GM21390 (cell line): ENCODE results near the gene HDAC9.

Experiments
- ATAC-seq: cut with Tn5 transposase; IDR thresholded peaks from one replicate; pipeline ENCODE4 v1.9.1; 2021; ENCODE audit not compliant: unreplicated experiment

Gene HDAC9

DNA sequence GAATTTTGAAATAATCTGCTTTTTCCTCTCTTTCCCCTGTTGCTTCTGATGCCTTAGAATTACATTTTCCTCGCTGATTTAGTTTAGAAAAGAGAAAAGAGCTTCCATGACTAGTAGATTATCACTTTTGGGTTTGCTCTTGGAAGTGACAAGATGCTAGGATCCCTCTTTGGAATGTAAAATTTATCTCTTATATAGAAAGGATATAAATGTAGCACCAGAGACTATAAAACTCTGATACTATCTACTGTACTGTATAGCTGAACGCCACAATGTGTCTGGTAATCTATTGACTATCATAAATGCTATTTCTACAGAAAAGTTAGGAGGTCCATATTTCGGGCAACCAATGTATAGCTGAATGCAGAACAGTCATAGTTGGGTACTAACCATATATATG, 1.1 kb upstream of the HDAC9 start:
- ATAC-seq, result no peak

DNA sequence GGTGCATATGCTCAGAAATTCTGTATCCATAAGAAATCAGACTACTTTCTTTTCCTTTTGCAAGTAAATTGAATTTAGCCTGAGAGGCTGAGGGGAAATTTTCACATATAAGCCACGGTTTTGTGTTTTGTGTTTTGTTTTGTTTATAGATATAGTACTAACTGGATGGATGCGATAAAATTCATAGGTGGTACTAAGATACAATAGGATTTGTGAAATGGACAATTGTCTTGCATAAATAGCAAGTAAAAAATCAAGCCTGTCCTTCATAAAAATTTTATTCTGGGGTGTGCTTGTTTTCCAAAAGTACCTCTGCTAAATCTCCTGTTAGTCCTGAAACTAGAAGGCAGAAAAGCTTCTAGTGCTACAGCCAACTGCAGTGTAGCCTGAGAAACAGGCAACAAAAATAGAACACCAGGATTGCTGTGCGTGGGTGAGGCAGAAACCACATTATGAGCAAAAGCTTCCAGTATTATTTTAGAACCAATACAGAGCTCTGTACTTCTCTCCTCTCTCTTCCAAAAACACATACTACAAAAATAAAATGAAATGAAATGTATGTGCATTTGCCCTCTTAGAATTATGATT, 634 bp upstream of the HDAC9 start:
- ATAC-seq, result peak; percentile 40

DNA sequence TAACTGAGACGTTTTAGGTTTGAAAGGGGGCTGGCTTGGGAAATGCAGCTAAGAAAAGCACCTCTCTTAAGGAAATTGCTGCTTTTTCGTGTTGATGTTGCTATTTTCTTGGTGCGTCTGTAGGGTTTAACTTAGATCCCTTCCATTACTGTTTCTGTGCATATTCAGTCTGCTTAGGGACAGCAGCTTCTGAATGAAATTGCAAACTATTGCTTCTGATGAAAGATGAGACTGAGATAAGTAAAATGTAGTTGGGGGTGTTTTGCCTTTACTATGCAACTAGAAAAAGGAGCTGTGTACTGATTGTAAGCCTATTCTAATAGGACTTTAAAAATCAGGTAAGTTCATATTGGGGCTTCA, 772 bp downstream of the HDAC9 start:
- ATAC-seq, result peak; percentile 1

DNA sequence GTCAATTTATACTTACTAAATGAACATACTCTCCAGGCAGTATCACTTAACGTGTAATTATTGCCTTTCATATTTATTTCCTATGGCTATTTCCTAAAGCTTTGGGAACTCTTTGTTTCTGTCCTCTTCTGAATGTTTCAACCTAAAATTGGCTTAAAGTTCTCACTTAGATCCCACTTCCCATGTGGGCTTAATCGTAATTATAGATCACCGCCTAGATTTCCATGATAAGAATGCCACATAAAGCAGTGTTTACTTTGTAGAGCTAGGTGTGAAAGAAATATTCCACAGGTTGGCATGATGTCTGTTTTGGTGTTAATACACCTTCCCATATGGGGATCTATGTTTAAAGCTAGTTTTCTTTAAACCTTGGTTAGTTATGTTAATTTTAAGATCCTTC, 1.5 kb downstream of the HDAC9 start:
- ATAC-seq, result no peak

DNA sequence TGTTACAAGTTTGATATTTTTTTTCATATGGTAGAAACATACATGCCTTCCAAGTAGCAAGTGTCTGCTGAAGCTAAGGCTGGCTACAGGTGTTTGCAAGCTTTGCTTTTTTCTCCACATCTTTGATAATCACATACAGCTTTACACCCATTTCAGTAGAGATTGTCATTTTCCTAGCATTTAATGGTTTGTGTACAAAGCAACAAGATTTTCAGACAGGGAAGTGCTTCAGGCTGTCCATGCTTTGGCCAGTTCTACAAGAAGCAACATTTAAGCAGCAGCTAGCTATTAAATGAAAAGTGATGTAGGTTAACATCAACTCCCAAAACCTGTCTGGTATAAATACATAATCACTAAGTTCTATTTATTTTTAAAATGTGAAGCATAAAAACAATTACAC, 2.3 kb downstream of the HDAC9 start:
- ATAC-seq, result no peak

DNA sequence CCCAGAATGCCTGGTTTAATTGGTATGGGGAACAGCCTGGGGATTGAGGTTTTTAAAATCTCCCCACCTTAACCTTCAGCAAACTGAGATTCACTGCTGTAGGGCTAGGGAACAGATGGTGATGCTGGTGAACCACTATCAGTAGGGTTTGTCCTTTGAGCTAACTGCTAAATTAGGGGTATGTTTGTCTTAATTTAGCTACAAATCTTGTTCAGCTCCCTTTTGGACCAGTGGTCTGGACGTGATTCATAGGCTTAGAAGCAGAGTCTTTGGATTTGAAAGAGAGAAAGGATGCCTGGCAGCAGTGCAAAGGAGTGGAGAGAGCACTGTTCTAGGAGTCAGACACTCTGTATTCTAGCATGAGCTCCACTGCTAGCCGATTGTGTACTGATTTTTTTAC, 2.8 kb downstream of the HDAC9 start:
- ATAC-seq, result no peak

DNA sequence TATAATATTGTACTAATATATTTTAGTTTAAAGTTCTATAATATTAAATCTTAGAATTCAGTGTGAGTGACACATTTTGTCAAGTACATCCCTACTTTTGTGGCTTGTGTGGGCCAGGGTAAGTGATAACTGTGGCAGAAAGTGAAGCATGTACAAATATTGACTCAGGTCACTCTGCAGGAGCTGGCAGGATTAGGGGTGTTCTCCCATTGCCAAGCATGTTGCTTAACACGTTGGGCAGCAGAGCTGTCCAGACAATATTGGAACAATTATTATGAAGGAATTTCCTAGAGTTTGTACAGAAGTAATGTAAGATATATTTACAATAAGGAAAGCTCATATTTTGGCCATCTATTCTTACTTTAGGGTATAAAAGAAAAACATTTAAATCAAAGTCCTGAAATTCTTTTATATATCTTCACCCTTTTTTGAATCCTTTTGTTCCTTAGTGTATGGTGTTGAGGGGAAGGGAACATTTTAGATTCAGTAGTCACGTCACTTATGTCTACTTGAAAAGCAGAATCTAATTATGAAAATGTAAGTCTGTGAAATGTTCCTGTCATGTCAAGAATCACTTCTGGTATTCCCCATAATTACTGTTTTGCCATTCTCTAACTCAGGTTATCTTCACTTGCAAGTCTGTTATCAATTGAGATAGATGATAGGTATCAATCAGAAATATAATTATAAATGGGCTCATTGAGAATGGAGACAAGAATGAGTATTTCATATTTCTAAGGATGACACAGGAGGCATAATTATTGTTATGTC, 4.0 kb downstream of the HDAC9 start:
- ATAC-seq, result no peak

DNA sequence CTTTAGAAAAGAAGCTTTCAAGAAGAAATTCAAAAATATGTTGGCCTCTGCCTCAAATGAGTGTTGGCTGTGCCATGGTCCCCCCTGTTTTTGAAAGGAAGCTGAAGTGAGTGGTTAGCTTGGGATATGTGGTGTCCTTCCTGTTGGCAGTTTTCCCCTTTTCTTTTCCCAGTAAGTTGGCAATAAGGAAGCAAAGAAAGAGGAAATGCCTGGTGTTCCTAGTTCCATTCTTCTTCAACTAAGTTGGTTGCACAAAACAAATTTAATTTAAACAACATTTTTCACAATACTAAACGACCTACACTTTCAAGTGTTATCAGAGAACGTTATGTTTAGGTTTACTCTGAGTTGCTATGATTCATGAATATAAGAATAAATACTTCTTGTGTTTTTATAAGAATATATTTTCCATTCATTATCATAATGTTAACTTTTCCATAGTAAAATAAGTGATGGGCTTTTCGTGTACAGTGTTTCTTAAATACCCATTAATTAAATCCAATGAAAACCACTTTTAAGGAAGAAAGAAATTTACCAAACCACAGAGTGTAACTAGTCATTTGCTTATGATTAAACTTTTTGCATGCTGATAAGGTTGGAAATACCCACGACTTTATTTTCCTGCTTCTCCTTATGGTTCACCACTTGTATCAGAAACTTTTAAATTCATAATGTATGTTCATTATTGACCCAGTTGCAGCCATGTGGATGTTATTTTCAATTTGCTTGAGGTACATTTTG, 7.7 kb downstream of the HDAC9 start:
- ATAC-seq, result no peak

DNA sequence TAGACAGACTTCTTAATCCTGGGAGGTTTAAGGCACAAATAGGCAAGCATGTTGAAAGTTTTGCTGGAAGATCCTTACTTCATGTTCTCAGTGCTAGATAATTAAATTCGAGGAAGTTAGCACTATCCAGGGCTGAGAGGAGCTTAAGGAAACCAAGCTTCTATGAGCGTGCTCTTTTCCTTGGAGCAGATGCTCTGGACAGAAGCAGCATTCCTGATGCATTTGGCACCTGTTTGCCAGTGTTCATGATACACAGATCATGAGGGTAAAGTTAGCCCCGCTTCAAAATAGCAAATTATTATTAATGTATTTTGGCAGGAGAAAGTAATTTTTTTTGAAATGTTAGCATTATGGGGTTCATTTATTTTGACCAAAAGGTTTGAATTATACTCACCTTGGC, 9.4 kb downstream of the HDAC9 start:
- ATAC-seq, result no peak

DNA sequence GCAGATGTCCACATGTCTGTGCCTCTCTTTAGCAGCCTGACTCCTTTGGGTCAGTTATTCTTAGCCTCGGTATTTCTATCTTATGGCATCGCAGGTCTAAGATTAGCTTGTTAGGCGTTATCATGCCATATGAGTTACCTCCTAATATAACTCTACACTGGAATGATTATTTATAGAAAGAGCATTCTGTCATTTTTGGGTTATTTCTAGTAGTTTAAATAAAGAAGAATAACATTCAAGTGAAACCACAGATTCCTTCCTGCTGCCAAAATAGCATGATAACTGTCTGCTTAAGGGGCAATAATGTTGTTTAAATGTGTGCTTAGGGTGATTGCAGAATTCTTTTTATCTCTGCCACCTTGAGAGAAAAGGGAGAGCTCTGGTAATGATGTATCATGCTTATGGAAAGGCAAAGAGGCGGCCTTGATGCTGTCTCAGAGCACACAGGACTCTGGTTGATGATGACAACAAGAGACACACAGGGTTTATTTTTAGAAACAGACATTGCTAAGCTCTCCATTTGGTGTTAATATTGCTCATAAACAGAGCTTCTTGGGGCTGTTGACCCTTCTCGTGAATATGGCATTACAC, 10.4 kb downstream of the HDAC9 start:
- peak; percentile 45 for ATAC-seq

DNA sequence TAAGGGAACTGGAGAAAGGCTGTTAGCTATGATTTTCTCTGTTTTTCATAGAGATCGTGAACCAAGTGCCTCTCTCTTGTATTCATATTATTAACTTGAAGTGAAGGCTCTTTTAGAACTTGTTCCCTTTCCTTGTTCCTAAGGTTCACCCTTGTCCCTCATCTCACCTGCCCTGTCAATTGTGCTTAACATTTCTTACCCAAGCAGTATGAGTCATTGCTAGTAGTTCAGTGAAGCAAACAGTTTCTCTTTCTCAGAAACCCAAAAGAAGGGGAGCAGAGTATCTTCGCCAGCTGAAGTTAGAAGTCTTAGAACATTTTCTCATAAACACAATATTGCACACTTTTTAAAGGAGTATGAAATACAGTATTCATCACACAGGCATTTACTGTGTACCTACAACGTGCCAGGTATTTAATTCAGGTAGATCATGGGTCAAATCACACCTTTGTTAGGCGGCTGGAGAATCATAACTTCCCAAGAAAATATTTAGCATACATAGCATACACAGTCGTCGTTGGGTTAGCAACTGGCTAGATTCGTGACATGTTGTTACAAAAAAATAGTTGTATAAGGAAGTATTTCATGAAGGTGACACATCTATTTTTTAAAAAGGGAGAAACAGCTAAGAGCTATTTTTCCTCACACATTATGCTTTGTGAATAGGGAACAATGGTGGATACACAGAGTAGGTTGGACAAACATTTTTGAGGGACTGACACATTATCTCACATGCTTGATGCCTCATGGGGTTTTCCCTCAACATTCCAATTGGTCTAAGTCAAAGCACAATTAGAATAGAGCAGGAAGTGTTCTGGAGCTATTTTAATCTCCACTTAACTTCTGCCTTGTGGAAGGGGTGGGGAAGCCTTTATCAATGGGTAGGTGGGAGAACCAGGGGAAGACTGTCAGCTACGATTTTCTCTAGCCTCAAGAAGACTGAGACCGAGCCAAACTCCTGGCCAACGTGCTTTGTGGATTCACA, 13.2 kb downstream of the HDAC9 start:
- ATAC-seq, result peak; percentile 82

DNA sequence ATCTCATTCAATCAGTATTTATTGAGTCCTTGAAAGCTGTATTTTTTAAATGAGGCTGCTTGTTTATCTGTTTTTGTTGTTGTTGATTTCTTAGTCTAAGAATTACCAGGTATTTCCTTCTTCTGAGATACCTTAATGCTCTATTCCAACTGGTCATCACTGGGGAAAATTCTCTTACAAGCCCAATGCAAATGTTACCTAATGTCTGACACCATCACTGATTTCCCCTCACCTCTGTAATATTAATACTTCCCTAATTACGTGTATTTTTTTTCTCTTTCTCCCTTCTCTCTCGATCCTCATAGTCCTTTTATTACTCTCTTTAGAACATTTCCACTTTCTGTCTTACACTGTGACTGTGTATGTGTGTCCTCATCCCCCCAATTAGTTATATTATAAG, 13.9 kb downstream of the HDAC9 start:
- peak; percentile 10 for ATAC-seq

DNA sequence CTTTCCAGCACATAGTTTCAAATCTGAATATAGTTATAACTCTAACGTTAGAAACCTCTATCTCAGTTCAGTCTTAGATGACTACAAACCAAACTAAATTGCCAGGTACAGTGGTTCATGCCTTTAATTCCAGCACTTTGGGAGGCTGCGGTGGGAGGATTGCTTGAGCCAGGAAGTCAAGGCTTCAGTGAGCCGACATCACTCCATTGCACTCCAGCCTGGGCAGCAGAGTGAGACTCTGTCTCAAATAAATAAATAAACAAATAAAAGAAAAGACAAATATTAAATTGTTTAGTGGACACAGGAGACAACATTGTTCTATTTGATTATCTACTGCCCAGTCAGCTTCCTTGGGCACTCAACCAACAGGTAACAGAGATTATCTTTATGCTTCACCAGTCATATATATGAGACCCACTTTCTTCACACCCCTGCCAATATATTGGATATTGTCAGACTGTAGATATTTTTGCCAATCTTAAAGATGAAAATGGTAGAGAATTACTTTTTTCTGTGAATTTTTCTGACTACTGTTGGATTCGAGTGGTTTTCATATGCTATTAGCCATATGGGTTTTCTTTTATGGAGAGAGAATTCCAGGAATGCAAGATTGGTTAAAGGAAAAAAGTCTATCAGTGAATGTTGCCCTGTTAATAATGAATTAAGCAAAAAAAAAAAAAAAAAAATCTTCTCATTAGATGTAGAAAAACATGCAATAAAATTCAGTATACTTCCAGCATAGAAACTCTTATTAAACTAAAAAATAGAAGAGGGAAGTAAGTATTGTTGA, 16.0 kb downstream of the HDAC9 start:
- no peak for ATAC-seq

DNA sequence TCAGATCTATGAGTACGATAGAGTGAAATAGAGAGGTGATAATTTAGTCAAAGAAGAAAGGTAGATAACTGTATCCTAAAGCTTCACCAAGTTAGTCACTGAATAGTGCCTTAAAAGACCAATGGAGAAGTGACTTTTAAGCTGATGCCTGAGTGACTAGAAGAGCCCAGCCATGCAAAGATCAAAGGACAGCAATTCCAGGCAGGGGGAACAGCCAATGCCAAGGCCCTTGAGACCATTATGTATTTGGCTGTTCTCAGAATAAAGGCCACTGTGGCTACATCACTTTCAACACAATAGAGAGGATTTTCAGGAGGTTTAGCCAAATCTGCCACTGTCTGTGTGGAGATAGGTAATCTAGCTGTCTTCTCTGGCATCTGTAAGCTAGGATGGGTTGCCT, 17.8 kb downstream of the HDAC9 start:
- no peak for ATAC-seq

DNA sequence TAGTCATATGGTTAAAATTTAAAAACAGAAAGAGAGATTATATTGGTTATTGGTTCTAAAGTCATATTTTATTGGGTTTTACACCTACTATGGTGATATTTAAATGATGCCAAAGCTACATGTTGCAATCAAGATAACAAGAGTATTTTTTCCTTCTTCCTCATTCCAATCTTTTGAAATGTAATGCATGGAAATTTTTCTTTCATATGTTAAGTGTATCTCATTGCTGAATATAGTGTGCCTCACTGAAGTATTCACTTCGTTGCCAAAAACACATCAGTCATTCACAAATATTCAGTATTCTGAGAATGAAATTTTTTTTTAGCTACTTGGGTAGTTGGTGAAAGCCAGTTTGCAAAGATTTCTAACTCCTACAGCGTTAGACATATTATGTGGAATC, 19.5 kb downstream of the HDAC9 start:
- ATAC-seq, result no peak

DNA sequence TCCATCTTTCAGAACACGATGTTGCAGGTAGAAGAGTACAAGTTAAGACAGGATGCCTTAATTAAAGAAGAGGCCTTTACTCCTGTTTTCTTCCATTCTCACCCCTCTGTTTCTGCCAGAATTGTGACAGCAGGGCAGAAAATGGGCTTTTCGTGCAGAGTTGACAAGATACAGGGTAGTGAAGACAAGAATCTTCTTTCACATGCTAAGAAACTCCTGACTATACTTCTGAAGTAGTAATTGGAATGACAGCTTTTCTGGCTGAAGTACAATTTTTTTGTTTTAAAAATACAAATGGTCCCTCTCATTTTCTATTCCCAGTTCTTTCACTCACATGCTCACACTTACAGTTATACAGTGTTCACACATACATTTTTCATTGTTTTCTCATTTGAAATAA, 22.1 kb downstream of the HDAC9 start:
- ATAC-seq, result no peak

DNA sequence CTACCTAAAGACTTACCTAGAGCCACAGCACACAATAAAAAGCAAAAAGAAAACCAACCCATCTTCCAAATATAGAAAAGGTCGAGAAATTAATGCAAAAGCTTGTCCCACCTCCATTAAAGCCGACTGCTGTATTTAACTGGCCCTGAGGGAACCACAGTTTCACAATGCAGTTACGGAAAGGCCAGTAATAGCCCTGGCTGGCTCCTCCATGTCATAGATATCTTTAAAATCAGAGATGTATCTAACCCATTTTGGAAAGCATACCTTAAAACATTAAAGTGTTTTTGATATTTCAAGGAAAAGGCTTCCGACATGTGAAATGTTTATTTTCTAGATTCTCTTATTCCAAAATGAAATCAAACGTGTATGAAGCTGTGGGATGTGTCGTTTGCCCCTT, 23.0 kb downstream of the HDAC9 start:
- ATAC-seq, result no peak

DNA sequence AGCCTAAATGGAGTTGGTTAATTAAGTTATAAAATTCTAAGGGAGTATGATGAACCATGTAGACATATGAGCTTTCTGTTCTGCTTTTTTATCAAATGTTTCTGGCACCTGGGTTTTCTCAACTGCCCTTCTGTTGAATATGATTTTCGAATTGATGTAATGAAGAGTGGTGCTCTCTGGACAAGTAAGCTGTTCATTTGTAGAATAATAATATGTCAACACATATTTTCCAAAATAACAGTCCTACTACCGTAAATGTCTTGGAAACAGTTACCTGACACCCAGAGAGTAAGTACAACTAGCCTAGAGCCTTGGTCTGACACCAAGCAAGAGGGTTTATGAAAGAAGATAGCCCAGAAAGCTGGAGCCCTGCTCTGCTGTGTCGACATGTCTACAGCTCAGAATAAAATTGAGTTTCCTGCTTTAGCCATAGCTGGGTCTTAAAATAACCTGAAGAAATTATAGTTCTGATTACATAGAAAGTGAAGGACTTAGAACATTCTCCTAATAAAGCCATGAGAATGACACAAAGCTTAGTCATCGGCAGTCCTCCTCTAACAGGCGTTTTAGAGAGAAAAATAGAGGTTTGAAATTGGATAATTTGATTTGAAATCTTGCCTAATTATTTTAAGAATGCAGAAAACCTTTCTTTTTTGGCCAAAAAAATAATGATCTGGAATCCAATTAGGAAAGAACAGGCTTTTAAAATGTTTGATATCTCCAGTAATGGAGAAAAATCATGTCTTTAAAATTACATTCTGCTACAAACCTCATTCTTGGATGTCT, 25.1 kb downstream of the HDAC9 start:
- peak; percentile 78 for ATAC-seq

DNA sequence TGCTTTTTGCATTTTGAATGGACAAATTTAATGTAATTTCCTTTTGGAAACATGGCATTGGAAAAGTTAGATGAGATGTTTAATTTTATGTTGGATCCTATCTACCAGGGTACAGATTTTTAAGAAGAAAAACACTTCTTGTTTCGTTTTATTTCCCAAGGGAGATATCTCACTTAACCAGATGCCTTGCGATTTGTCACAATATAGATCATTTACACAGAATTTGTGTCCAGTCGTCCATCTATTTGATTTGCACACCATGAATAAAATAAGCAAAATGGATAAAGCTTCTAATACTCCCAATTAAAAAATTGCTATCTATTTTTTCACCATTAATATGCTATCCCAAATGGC, 25.7 kb downstream of the HDAC9 start:
- no peak for ATAC-seq
